Vagina (tissue), 2 donors: ENCODE results near the gene PKDCC. TPM values are rescaled to one million over a fixed set of nuclear protein-coding genes. Genes with fewer than 3 reads are reported as not detected.

Experiments used
- DNase-seq, 2 donors: peaks; one replicate each; pipeline ENCODE4 v3.0.0-alpha.2; 2017; ENCODE audit errors: extremely low spot score in 2 of 2
- H3K27ac ChIP-seq: fragments of 200-600 bp; sonication (generic); one replicate; pipeline ENCODE4 v1.5.1; 2019
- H3K27me3 ChIP-seq: fragments of 200-600 bp; sonication (generic); one replicate; pipeline ENCODE4 v1.5.1; 2019
- H3K36me3 ChIP-seq, 2 donors: fragments of 200-600 bp; sonication (generic); one replicate each; pipeline ENCODE4 v1.5.1; 2017 to 2019
- H3K4me1 ChIP-seq: fragments of 200-600 bp; sonication (generic); one replicate; pipeline ENCODE4 v1.5.1; 2019
- H3K4me3 ChIP-seq, 2 donors: fragments of 200-600 bp; sonication (generic); 1 replicate in 1 of 2; 2 replicates in 1 of 2; pipeline ENCODE4 v1.5.1; 2016 to 2019
- H3K9me3 ChIP-seq: fragments of 200-600 bp; sonication (generic); one replicate; pipeline ENCODE4 v1.5.1; 2019
- POLR2A ChIP-seq, 2 donors: fragments of 450-650 bp; IDR thresholded peaks; one replicate each; pipeline ENCODE4 v1.6.1; 2017; ENCODE audit warnings: antibody characterized with exemption in 2 of 2, mild to moderate bottlenecking in 2 of 2, moderate library complexity in 2 of 2
- POLR2AphosphoS5 ChIP-seq, 2 donors: sonication (generic); formaldehyde crosslinking; IDR thresholded peaks; one replicate each; pipeline ENCODE4 v1.9.0; 2017; ENCODE audit warnings: antibody characterized with exemption in 2 of 2, mild to moderate bottlenecking in 2 of 2, low read depth in 1 of 2; ENCODE audit not compliant: insufficient read depth in 1 of 2
- intact Hi-C: fragments of 100-400 bp; cut with DNase I; formaldehyde crosslinking; loops from one replicate; pipeline ENCODE4 v1.15.1; 2023
- total RNA-seq: library from RNA; depleted of rRNA; stranded (reverse); fragments of >200 nt; gene quantifications from one replicate; pipeline ENCODE4 v1.2.3, GENCODE V29; 2016
- TF ChIP-seq, protein P1 (sequence below), 3 experiments: fragments of 450-650 bp in 2 of 3; fragments of 200-600 bp in 1 of 3; sonication (generic) in 1 of 3; IDR thresholded peaks; one replicate each; pipeline ENCODE4 v1.5.1; 2017 to 2019; ENCODE audit warnings: antibody characterized with exemption in 3 of 3, mild to moderate bottlenecking in 2 of 3, moderate library complexity in 2 of 3

The PKDCC gene
- total RNA-seq, 1 donor from 2014 or later: 146 TPM

DNA sequence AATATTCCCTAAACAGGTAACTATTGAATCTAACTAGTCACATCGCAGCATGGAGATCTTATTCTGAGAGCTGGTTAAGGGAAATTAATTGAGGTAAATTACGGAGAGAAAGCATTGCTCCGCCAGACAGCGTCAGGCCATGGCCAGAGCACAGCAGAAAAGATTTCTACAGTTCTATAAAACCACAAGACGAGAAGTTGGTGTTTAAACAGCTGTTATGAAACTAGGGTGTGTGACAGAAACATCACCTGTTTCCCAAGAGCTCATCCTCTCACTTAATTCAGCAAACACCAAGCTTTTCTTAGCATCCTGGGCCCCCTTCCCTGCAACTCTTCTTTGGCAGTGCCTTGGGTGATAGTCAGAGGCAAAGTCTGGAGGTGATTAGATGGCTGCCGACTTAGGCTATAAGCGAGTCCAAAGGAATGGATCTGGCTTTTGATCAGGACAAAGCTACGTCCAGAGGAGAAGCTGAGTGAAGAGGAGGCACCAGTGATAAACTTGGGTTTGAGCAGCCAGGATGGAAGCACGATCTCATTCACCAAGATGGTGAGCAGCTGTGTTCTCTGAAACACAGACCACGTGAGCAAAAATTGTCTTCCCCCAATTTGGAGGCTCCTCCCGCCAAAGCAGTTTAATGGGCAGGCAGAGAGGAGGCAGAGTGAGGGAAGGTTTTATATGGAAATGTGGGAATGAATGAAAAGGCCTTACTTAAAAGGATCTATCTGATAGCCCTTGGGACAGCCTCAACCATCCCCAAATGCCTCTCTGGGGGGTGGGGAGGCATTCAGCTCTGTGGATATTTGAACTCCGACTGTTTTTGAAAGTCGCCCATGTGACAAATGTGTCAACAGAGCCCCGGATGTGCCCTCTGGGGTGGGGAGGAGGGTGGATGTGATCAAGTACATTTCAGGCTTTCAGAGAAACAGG lies 57.8 kb downstream of the PKDCC start:
- Histone ChIP-seq H3K27ac (peak overlapping the region; percentile 11), H3K27me3 (no peaks in the 10 kb centered on the region), H3K36me3 (no peaks in the 10 kb centered on the region), H3K9me3 (no peaks in the 10 kb centered on the region), H3K4me3 (no peak overlapping the region), H3K4me1 (peaks cover 14% of the 10 kb centered on the region)
- DNase-seq: no peak
- intact Hi-C loops: loop anchor here (10.0 kb wide), 1 partner anchor 249 kb away; no protein-coding TSS in a partner anchor
- TF ChIP-seq POLR2AphosphoS5 (IDR thresholded peaks at IDR 0.05; ENCODE audit: insufficient read depth in 1 of 2, low read depth in 1 of 2) (no peak), POLR2A (IDR thresholded peaks at IDR 0.05) (no peak)
- TF ChIP-seq, protein P1, sequence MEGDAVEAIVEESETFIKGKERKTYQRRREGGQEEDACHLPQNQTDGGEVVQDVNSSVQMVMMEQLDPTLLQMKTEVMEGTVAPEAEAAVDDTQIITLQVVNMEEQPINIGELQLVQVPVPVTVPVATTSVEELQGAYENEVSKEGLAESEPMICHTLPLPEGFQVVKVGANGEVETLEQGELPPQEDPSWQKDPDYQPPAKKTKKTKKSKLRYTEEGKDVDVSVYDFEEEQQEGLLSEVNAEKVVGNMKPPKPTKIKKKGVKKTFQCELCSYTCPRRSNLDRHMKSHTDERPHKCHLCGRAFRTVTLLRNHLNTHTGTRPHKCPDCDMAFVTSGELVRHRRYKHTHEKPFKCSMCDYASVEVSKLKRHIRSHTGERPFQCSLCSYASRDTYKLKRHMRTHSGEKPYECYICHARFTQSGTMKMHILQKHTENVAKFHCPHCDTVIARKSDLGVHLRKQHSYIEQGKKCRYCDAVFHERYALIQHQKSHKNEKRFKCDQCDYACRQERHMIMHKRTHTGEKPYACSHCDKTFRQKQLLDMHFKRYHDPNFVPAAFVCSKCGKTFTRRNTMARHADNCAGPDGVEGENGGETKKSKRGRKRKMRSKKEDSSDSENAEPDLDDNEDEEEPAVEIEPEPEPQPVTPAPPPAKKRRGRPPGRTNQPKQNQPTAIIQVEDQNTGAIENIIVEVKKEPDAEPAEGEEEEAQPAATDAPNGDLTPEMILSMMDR (IDR thresholded peaks at IDR 0.05): no peak

DNA sequence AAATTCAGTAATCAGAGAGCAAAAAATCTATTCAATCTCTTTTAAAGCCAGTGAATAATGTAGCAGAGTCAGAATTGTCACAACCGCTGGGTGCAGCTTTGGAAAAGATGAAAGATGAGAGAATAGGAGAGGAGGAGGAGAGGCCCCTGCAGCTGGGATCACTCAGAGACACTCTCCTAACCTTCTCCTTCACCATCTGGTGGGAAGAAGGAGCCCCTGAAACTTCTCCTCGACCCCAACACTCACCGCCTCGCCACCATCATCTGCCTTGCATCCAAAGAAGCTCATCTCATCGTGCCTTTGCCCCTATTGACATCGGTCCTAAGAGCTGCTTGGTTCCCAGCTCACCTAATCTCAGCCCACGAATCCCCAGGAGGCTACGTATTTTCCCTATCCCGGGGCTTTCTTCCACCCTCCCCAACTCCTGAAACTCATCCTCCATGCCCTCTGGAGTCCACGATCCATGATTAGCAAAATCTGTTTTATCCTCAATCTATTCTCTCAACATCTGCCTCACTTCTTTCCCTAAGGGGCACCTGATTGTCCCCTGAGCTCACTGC lies 58.5 kb downstream of the PKDCC start:
- intact Hi-C loops: loop anchor here (10.0 kb wide), 1 partner anchor 248 kb away; no protein-coding TSS in a partner anchor
- peak overlapping the region; percentile 11 for H3K27ac ChIP-seq

DNA sequence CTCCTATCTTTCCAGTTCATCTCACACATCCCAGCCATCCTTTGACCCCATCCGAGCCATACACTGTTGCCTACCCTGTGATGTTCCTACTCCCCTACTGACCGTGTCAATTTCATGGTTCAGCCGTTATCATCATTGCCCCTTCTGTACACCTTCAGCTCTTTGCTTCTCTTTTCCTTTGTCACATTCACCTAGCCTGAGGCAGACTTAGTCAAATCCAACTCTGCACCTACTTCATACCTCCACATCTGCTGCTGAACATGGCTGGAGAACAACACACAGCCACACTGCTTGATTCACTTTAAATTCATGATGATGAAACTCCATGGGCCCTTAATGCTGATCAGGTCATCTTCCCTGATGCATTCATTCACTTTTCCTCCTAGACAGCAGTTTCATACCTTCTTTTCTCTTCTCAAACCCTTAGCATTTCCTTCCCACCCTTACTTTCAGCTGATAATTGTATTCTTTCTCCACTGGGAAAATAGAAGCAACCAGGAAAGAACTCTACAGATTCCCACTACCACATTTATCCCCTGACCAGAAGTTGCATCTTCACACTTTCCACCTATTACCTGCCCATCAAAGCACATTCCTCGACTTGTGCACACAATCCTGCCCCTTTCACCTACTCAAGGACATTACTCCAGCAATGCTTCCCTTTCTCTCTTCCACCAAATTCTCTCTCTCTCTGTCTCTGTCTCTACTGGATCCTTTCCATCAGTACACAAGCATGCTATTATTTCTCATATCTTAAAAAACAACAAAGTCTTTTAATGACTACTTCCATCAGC lies 59.6 kb downstream of the PKDCC start:
- H3K27ac ChIP-seq: no peak overlapping the region
- no peaks in the 10 kb centered on the region for H3K9me3 ChIP-seq
- TF ChIP-seq, protein P1 (IDR thresholded peaks at IDR 0.05): no peak
- TF ChIP-seq POLR2A (IDR thresholded peaks at IDR 0.05): no peak
- no peak for TF ChIP-seq POLR2AphosphoS5 (IDR thresholded peaks at IDR 0.05; ENCODE audit: insufficient read depth in 1 of 2, low read depth in 1 of 2)
- intact Hi-C loops: loop anchor here (10.0 kb wide), 1 partner anchor 247 kb away; no protein-coding TSS in a partner anchor
- no peak overlapping the region for H3K4me3 ChIP-seq
- H3K36me3 ChIP-seq: no peaks in the 10 kb centered on the region
- H3K27me3 ChIP-seq: no peaks in the 10 kb centered on the region
- peak in 1 of 2 donors; percentile 5 for DNase-seq
- H3K4me1 ChIP-seq: peaks cover 6% of the 10 kb centered on the region

More for the DNA sequence above, 58.5 kb downstream of the PKDCC start:
- peaks cover 9% of the 10 kb centered on the region for H3K4me1 ChIP-seq
- H3K9me3 ChIP-seq: no peaks in the 10 kb centered on the region
- no peak for TF ChIP-seq POLR2AphosphoS5 (IDR thresholded peaks at IDR 0.05; ENCODE audit: insufficient read depth in 1 of 2, low read depth in 1 of 2)
- TF ChIP-seq, protein P1 (IDR thresholded peaks at IDR 0.05): no peak
- no peak for TF ChIP-seq POLR2A (IDR thresholded peaks at IDR 0.05)
- DNase-seq: no peak
- no peaks in the 10 kb centered on the region for H3K36me3 ChIP-seq
- no peak overlapping the region for H3K4me3 ChIP-seq
- no peaks in the 10 kb centered on the region for H3K27me3 ChIP-seq

Other genes with a start within 250 kb of the PKDCC start
- gene EML4, start 121.3 kb downstream of the PKDCC start, total RNA-seq: 26.0 TPM